Mucosa of gallbladder (tissue), 1 donor: Measurements from ENCODE around the gene FRG2. TPM values are rescaled to one million over a fixed set of nuclear protein-coding genes. Genes with fewer than 3 reads are reported as not detected.
"Not testable (repeated sequence)": the region's sequence is repeated elsewhere in the genome, so short reads cannot be mapped to it uniquely, and the experiment has no call there.

Source experiments
- DNase-seq: peaks from one replicate; pipeline ENCODE4 v3.0.0-alpha.2; 2020; ENCODE audit warnings: low spot score
- total RNA-seq: library from RNA; stranded (reverse); gene quantifications from one replicate; pipeline ENCODE4 v1.2.1, GENCODE V29; 2021
- donor health status: DM: no; HTN: no; CAD: no.

Gene FRG2
- total RNA-seq, 1 donor from 2014 or later: not detected

DNA sequence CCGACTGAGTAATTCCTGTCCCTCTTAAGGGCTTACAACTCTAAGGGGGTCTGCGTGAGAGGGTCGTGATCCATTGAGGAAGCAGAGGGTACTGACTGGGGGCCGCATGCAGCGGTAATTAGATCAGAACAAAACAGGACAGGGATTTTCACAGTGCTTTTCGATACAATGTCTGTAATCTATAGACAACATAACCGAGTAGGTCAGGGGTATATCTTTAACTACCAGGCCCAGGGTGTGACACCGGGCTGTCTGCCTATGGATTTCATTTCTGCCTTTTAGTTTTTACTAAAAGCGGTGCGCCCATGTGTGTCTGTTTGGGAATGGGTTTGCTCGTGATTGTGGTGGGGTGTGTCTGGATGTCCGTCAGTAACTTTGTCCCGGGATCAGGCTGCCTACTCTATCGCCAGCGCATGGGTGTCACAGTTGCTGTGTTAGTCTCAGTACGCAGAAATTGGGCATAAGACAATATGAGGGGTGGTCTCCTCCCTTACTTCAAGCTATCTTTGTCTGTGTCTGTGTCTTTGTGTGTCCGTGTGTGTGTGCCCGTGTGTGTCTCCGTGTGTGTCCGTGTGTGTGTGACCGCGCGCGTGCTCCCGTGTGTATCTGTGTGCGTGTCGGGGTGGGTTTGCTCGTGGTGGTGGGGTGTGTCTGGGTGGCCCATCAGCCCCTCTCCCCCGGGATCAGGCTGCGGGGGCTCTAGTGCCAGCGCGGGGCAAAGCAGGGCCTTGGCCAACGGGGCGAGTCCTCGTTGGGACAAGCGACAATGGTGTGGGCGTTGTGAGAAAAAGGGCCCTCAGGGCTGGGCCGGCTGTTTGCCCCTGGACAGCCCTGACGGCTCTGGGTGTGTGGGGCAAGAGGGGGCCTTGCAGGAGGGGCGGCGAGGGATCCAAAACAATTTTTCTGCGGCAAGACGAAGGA lies 10.4 kb downstream of the FRG2 start:
- DNase-seq: no peak

DNA sequence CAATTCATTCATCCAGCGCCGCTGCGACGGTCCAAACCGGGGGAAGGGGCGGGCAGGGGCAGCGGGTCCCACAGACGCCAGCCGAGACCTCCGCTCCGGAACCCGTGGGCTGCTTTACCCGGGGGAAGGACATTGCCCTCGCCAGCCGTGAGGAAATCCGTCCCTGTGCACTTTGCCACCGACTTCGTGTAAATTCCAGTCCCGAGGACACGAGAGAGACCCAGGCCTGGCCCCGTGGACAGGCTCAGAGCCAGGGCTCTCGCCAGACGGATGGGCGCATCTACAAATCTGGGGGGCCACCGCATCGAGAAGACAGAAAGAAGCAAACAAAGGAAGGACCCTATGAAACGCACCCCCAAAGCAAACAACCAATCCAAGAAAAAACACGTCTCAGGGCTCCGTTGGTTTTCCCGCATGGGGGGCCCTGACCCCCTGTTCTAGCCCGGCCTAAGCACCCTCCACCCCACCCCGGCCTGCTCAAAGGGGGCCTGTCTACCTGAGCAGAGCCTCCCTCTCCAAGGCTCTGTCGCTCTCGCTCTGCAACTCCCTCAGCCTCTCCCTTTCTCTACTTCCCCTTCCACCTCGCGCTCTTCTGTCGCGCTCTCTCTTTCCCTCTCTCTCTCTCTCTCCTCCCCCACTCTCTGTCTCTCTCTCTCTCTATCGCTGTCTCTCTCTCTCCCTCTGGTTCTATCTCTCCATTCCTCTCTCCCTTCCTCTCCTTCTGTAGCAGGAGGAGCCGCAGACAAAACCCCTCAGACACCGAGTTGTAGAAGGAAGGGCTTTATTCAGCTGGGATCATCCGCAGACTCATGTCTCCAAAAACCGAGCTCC lies 11.3 kb downstream of the FRG2 start:
- DNase-seq: no peak

DNA sequence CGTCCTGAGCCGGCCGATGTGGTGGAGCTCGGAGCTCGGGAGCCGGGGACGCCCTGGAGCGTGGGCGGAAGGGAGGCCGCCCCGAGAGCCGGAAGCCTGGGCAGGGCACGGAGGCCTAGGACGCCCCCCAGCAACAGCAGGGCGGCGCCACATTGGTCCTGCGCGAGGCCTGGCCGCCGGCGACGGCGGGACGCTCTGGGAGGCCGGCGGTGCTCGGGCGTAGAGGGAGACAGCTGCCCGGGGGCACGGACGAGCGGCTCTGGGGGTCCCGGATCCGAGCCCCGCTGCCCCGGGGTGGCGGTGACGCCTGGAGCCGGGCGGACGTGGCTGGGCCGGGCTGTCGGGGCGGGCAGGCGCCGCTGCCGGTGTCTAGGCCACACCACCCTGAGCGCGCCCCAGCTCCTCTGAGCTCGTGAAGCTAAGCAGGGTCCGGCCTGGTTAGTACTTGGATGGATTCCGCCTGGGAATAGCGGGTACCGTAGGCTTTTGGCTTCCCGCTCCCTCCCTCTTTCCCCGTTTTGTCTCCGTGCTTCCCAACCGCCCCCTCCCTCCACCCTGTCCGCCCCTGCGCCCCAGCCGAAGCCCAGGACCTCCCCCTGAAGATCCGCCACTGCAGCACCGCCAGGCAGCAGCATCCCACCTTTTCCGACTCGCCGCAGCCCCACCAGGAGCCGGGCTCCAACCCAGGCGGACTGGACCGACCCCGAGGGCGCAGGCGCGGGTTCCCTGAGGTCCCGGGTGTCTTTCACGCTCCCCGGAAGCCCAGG lies 12.1 kb downstream of the FRG2 start:
- DNase-seq: no peak

DNA sequence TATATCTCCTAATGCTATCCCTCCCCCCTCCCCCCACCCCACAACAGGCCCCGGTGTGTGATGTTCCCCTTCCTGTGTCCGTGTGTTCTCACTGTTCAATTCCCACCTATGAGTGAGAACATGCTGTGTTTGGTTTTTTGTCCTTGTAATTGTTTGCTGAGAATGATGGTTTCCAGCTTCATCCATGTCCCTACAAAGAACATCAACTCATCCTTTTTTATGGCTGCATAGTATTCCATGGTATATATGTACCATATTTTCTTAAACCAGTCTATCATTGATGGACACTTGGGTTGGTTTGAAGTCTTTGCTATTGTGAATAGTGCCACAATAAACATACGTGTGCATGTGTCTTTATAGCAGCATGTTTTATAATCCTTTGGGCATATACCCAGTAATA lies 37.1 kb downstream of the FRG2 start:
- not testable (repeated sequence) for DNase-seq

DNA sequence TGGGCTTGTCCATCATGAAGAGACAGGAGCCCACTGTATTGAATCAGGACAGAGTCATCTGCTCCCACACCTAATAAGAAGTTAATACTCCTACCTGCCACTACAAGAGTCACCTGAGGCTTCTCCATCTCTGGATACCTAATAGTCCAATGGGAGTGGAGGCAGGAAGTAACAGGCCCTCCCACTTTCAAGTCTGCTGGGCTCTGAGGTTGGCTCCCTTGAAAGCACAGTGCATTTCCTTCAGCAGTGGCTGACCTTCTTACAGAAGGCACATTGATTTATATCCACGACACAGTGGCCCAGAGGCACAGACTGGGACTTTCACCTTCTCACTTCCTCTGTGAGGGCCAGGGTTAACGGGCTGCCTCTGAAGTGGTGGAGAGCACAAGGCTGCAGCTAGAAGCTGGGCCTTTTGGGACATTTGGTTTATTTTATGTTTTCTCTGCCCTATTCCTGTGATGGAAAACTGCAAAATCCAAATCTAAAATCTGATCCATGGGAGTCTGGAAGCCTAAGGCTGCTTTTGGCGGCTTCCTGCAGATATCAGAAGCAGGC lies 38.1 kb downstream of the FRG2 start:
- DNase-seq: no peak

DNA sequence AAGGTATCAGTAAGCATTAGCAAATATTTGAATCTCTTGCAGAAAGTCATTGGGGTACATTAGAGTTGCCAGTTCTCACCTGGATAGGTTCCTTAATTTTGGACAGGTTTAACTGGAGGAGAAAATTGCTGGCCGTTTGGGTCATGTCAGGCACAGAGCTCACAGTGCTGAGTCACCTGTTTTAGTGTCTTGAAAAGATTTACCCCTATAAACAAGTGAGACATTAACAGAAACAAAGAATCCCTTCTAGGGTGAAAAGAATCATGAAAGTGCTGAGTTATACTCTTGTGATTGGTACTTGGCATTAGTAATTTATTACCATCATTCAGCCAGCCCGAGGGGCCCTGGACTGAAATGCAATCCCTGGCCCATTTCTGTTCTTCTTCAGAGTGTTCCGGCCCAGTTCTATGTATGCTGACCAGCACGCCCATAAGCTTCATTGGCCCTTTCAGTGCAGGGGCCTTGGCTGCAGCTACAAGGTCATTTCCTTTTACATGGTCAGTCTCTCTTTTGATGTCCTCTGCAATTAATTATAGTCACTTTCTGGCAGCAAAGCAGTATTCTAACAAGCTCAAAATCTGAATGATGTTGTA lies 41.3 kb downstream of the FRG2 start:
- DNase-seq: not testable (repeated sequence)

DNA sequence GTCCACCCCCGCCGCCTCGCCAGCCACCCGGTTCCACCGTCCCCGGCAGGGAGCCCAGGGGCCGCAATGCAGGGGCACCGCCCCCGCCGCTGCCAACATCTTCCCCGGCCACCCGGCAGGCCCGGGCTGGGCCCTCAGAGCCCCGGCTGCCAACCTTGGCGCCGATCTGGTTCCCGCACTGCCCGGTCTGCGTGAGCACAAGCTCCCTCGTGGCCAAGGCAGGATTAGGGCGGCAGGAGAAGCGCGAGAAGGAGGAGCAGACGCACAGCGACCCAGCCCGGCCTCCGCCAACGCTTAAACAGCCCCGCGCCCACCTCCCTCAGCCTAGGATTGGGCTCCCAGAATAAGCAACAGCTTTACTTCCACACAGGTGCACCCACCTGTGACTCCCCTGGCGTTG lies 42.4 kb downstream of the FRG2 start:
- not testable (repeated sequence) for DNase-seq

DNA sequence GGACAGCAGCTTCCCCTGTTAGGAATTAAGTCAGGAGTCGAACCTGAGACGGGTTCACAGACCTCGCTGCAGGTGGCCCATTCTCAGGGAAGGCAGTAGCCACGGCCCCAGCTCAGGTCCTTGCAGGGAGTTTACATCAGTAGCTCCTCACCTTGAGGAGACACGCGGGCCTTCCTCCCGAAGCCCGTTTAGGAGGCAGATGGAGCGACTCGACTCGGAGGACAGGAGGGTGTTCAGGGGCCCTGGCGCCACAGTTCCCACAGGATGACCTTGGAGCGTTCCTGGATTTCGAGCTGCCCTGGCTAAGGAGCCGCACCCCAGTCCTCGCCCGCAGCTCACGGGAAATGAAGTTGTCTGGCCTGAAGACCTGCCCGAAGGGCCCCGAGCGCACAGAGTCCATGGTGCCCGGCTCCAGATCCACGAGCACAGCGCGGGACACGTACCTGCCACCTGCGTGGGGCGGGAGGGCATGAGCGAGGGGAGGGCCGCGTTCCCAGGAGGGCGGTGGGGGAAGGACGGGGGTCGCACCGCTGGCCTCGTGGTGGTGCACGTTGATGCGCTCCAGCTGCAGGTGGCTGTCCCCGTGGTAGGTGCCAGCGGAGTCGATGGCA lies 43.0 kb downstream of the FRG2 start:
- DNase-seq: not testable (repeated sequence)

DNA sequence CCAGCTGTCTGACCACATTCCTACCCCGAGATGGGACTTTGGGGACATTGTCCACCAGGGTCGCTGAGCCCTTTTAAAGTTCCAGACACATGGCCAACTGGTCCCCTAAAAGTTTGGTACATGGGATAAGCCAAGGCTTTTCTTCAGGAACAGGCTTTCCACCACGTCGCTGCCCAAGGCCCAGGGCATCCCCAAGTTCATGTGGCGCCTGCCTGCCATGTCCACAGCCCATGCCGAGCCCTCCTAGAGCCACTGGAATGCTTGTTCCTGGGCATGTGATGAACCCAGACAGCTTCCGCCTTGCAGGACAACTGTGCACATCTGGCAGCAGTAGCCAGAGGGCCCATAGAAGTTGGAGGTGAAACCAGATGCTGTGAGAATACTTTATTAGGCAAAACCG lies 45.1 kb downstream of the FRG2 start:
- no peak for DNase-seq

DNA sequence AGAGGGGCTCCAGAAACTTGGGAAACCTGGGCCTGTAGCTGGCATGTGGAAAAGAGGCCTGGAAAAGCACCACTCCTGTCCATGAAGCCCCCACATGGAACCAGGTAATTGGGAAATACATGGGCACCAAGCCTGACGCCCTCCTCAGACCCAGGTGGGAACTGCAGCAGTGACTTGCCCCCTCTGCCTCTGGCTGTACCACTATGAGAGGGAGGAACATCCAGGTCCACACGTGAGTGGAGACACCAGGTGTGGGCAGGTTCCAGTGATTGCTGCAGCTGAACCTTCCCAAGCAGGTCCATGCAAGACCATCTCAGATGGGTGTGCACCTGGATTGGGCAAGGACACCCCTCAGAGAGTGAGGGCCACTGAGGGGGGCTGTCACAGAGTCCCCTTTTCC lies 46.8 kb downstream of the FRG2 start:
- DNase-seq: not testable (repeated sequence)

DNA sequence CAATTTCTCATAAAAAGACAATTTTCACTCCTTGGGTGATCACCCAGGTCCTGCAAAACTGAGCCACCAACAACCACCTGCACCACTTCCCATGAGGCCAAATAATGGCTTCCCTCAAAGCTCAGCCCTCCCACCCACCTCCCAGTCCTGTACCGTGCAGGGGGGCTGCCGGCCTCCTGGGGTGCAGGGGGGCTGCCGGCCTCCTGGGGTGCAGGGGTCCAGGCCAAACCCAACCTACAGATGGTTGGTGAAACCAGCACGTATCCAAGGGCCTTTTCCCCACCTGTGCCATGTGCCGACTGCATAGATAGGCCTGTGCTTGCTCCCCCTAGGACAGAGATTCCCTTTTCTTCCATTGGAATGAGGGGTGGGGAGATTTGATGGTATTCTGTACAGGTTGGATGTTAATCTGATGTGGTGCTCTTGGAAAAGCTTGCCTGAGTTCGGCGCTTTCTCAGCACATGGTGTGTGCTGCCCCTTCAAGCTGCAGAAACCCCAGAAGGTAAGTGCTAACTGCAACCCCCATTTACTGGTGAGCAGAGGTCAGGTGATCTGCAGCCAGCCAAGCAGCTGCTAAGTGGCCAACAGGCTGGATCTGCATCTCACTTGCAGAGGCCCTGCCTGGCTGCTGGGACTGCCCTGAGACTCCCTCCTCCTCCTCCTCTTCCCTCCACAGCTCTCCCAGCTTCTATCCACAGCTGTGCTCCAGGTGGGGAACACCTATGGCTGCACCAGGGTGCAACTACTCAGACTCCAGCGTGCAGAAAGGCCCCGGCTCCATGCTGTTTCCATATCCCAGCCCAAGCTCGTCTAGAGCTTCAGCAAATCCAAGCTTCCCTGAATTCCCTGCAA lies 47.6 kb downstream of the FRG2 start:
- DNase-seq: no peak

Other genes starting within 250 kb of the FRG2 start
- gene FRG1, start 86.4 kb downstream of the FRG2 start, total RNA-seq: 45.3 TPM
- not detected for gene DBET, start 37.2 kb upstream of the FRG2 start, total RNA-seq
- gene DUX4, start 146.5 kb upstream of the FRG2 start, total RNA-seq: not detected